Left ventricle myocardium inferior (tissue), 1 donor: ENCODE measurements around the gene RABGGTA. TPM values are rescaled to one million over a fixed set of nuclear protein-coding genes. Genes with fewer than 3 reads are reported as not detected.

Experiments used
- DNase-seq: peaks from one replicate; pipeline ENCODE4 v3.0.0-alpha.2; 2020
- H3K27ac ChIP-seq: fragments of 200-600 bp; replicated peaks from 2 replicates; pipeline ENCODE4 v1.8.0; 2021
- H3K27me3 ChIP-seq: fragments of 200-600 bp; 2 replicates; pipeline ENCODE4 v1.8.0; 2021; ENCODE audit warnings: low read depth
- H3K36me3 ChIP-seq: fragments of 200-600 bp; 2 replicates; pipeline ENCODE4 v1.8.0; 2021
- H3K4me1 ChIP-seq: fragments of 200-600 bp; 2 replicates; pipeline ENCODE4 v1.8.0; 2021
- H3K4me3 ChIP-seq: fragments of 200-600 bp; 2 replicates; pipeline ENCODE4 v1.8.0; 2021; ENCODE audit warnings: mild to moderate bottlenecking, moderate library complexity
- H3K9me3 ChIP-seq: fragments of 200-600 bp; replicated peaks from 2 replicates; pipeline ENCODE4 v1.8.0; 2021
- CTCF ChIP-seq: fragments of 200-600 bp; IDR thresholded peaks from 2 replicates; pipeline ENCODE4 v1.8.0; 2021; ENCODE audit warnings: antibody characterized with exemption, mild to moderate bottlenecking, borderline replicate concordance
- intact Hi-C: fragments of 100-400 bp; cut with micrococcal nuclease; formaldehyde crosslinking; loops from one replicate; pipeline ENCODE4 v1.11.0; 2022
- total RNA-seq: library from RNA; stranded (reverse); fragmentation: NEBNext Ultra II Directional; extraction: Animal tissue kit (Norgen Biotek cat#: 25700); gene quantifications from one replicate; pipeline ENCODE4 v1.2.1, GENCODE V29; 2021
- donor health status: DM: no; HTN: yes; CAD: no; lungs with severe emphysema.

Gene RABGGTA
- total RNA-seq, 1 donor from 2014 or later = 22.3 TPM

DNA sequence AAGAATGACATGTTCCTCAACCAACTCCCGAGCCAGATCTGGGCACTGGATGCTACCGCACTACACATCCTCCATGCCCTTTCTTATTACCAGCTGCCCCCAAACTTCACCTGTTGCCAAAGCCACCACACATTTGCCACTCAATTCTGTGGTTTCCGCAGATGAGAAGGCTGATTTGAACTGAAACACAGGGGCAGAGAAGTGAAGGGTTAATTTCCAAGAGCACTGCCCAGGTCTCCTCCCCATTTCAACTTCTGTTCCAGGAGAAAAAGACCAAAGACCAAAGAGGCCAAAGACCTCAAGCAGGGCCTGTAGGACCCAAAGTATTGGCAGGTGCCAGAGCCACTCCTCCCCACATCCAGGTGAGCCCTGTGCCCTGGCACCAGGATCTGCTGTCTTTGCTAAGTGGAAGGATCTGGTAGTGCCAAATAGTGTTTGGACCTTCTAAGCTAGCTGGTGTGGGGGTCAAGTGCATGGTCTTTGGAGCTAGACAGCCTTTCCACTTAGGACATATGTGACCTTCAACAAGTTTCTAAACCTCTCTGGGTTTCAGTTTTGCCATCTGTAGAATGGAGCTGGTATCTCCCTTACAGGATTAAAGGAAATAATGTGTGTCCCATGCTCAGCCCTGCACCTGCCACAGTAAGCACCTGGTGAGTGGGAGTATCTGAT is 20.2 kb upstream of the RABGGTA start:
- no peak for DNase-seq
- H3K27ac ChIP-seq = no peak overlapping the region
- peaks cover 56% of the 10 kb centered on the region for H3K36me3 ChIP-seq
- H3K4me3 ChIP-seq = no peak overlapping the region
- no peaks in the 10 kb centered on the region for H3K27me3 ChIP-seq
- no peaks in the 10 kb centered on the region for H3K9me3 ChIP-seq
- no peak for TF ChIP-seq CTCF
- intact Hi-C loops = no loop called here
- H3K4me1 ChIP-seq = peaks cover 2% of the 10 kb centered on the region

DNA sequence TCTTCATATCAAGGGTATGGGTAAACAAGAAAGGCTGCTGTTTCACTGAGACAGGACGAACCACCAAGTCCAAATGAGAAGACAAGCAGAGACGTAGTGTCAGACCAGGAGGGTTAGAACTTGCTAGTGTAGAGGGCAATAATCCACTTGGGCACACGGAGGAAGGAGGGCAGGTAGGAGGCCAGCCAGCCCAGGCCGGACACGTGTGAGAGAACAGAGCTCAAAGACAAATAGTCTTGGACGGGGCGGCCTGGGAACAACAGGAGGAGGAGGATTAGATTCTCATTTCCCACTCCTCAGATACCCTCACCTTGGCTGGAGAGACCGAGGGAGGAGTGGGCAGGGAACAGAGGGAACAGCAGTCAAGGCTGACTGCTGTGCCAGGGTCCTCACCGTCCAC is 19.3 kb upstream of the RABGGTA start:
- peaks cover 49% of the 10 kb centered on the region for H3K36me3 ChIP-seq
- no peak for TF ChIP-seq CTCF
- no peaks in the 10 kb centered on the region for H3K4me1 ChIP-seq
- no peaks in the 10 kb centered on the region for H3K27me3 ChIP-seq
- intact Hi-C loops = no loop called here
- DNase-seq = no peak
- H3K27ac ChIP-seq = no peak overlapping the region
- H3K4me3 ChIP-seq = no peak overlapping the region
- H3K9me3 ChIP-seq = no peaks in the 10 kb centered on the region

DNA sequence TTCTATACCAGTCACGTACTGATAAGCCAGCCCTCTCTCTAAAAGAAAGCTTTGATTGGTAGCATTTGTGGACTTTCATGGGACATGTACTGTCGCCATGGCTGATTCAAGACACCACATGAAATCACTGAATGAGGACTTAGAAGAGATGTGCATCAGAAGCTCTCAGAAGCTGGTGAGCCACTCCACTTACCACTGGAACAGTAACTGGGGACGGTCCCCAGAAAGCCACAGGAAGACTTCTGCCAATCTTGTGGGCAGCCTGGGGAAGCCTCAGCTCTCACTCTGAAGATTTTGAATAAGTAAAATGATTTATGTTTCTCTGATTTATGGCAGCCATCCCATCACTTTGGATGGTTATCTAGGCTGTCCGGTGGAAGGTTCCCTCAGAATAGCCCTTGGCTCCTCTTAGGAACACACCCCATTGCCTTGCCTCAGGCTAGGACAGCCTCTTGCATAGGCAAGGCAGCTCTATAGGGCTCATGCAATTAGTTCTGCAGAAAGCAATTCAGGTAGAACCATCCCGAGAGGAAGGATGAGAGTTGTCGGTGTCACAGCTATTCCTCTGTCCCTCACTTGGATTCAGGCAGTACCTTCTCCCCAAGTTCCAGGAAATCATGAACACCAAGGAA is 18.4 kb upstream of the RABGGTA start:
- TF ChIP-seq CTCF = no peak
- DNase-seq = no peak
- H3K36me3 ChIP-seq = peaks cover 40% of the 10 kb centered on the region
- no peaks in the 10 kb centered on the region for H3K4me1 ChIP-seq
- no peaks in the 10 kb centered on the region for H3K27me3 ChIP-seq
- H3K27ac ChIP-seq = no peak overlapping the region
- no peak overlapping the region for H3K4me3 ChIP-seq
- intact Hi-C loops = no loop called here
- H3K9me3 ChIP-seq = no peaks in the 10 kb centered on the region

DNA sequence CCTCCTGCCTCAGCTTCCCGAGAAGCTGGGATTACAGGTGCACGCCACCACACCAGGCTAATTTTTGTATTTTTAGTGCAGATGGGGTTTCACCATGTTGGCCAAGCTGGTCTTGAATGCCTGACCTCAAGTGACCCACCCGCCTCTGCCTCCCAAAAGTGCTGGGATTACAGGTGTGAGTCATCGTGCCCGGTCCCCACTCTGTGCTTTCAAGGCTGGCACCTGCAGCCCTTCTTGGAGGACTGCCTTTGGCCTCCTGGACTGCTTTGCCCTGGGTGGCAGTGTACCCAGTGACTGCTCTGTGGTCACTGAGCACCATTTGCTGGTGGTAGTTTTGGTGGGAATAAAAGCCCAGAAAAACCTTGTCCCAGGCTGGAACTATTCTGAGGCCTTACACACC is 15.6 kb upstream of the RABGGTA start:
- H3K9me3 ChIP-seq = no peaks in the 10 kb centered on the region
- no peaks in the 10 kb centered on the region for H3K27me3 ChIP-seq
- no peak for DNase-seq
- H3K4me3 ChIP-seq = no peak overlapping the region
- peaks cover 4% of the 10 kb centered on the region for H3K4me1 ChIP-seq
- intact Hi-C loops = no loop called here
- H3K27ac ChIP-seq = no peak overlapping the region
- peaks cover 27% of the 10 kb centered on the region for H3K36me3 ChIP-seq
- no peak for TF ChIP-seq CTCF

GRCh38 chr14:24285351-24285750 is 14.0 kb upstream of the RABGGTA start:
- intact Hi-C loops = no loop called here
- H3K27me3 ChIP-seq = no peaks in the 10 kb centered on the region
- H3K36me3 ChIP-seq = peaks cover 13% of the 10 kb centered on the region
- H3K4me3 ChIP-seq = no peak overlapping the region
- no peak for DNase-seq
- no peak overlapping the region for H3K27ac ChIP-seq
- H3K4me1 ChIP-seq = peaks cover 13% of the 10 kb centered on the region
- TF ChIP-seq CTCF = no peak
- no peaks in the 10 kb centered on the region for H3K9me3 ChIP-seq
